Left ventricle myocardium inferior (tissue), 1 donor: ENCODE results near the gene ARHGEF12. TPM values are rescaled to one million over a fixed set of nuclear protein-coding genes. Genes with fewer than 3 reads are reported as not detected.

Experiments used
- DNase-seq: peaks from one replicate; pipeline ENCODE4 v3.0.0-alpha.2; 2020
- H3K27ac ChIP-seq: fragments of 200-600 bp; replicated peaks from 2 replicates; pipeline ENCODE4 v1.8.0; 2021
- H3K27me3 ChIP-seq: fragments of 200-600 bp; 2 replicates; pipeline ENCODE4 v1.8.0; 2021; ENCODE audit warnings: low read depth
- H3K36me3 ChIP-seq: fragments of 200-600 bp; 2 replicates; pipeline ENCODE4 v1.8.0; 2021
- H3K4me1 ChIP-seq: fragments of 200-600 bp; 2 replicates; pipeline ENCODE4 v1.8.0; 2021
- H3K4me3 ChIP-seq: fragments of 200-600 bp; 2 replicates; pipeline ENCODE4 v1.8.0; 2021; ENCODE audit warnings: mild to moderate bottlenecking, moderate library complexity
- H3K9me3 ChIP-seq: fragments of 200-600 bp; replicated peaks from 2 replicates; pipeline ENCODE4 v1.8.0; 2021
- intact Hi-C: fragments of 100-400 bp; cut with micrococcal nuclease; formaldehyde crosslinking; loops from one replicate; pipeline ENCODE4 v1.11.0; 2022
- total RNA-seq: library from RNA; stranded (reverse); fragmentation: NEBNext Ultra II Directional; extraction: Animal tissue kit (Norgen Biotek cat#: 25700); gene quantifications from one replicate; pipeline ENCODE4 v1.2.1, GENCODE V29; 2021
- TF ChIP-seq, protein P1 (sequence below): fragments of 200-600 bp; IDR thresholded peaks from 2 replicates; pipeline ENCODE4 v1.8.0; 2021; ENCODE audit warnings: antibody characterized with exemption, mild to moderate bottlenecking, borderline replicate concordance
- donor health status: DM: no; HTN: yes; CAD: no; lungs with severe emphysema.

Gene ARHGEF12
- total RNA-seq, 1 donor from 2014 or later: 92.9 TPM

DNA sequence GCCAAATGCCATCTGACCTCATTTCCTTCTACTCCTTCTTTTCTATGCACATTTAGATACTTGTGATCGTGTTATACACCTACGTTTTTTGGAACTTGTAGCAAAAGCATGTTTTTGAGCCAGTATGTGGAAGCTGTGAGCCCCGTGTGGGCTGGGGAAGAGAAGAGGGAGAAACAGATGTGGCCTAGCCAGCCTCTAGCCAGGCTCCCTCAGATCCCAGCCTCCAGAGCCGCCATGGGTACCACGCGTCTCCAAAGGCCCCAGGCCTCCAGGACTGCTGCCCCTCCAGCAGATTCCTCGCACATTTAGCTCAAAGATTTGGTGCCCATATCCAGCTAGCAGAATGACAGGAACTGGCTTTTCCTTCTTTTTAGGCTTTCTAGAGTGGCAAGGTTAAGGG is 28.1 kb upstream of the ARHGEF12 start:
- intact Hi-C loops: no loop called here
- TF ChIP-seq, protein P1, sequence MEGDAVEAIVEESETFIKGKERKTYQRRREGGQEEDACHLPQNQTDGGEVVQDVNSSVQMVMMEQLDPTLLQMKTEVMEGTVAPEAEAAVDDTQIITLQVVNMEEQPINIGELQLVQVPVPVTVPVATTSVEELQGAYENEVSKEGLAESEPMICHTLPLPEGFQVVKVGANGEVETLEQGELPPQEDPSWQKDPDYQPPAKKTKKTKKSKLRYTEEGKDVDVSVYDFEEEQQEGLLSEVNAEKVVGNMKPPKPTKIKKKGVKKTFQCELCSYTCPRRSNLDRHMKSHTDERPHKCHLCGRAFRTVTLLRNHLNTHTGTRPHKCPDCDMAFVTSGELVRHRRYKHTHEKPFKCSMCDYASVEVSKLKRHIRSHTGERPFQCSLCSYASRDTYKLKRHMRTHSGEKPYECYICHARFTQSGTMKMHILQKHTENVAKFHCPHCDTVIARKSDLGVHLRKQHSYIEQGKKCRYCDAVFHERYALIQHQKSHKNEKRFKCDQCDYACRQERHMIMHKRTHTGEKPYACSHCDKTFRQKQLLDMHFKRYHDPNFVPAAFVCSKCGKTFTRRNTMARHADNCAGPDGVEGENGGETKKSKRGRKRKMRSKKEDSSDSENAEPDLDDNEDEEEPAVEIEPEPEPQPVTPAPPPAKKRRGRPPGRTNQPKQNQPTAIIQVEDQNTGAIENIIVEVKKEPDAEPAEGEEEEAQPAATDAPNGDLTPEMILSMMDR: no peak
- DNase-seq: no peak
- H3K4me1 ChIP-seq: no peaks in the 10 kb centered on the region
- no peaks in the 10 kb centered on the region for H3K9me3 ChIP-seq
- H3K4me3 ChIP-seq: no peak overlapping the region
- peaks cover 20% of the 10 kb centered on the region for H3K27me3 ChIP-seq
- no peak overlapping the region for H3K27ac ChIP-seq
- H3K36me3 ChIP-seq: no peaks in the 10 kb centered on the region

DNA sequence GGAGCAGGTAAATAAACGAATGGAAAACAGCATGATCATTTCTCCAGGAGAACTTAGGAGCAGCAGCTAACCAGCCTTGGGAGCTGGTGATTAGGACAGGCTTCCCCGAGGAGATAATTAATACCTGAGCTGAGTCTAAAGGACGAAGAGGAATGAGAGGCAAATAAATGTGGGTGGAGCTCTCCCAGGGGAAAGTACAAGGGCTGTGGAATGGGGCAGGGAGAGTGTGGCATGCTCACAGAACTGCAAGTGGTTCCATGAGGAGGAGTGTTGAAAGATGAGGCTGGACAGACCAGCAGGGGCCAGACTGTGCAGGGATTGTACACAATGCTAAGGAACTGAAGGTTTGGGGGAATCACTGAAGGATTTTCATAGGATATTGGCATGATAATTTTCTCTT is 25.3 kb upstream of the ARHGEF12 start:
- H3K4me3 ChIP-seq: no peak overlapping the region
- TF ChIP-seq, protein P1: no peak
- peaks cover 16% of the 10 kb centered on the region for H3K4me1 ChIP-seq
- no peak overlapping the region for H3K27ac ChIP-seq
- peaks cover 11% of the 10 kb centered on the region for H3K27me3 ChIP-seq
- H3K36me3 ChIP-seq: no peaks in the 10 kb centered on the region
- no peaks in the 10 kb centered on the region for H3K9me3 ChIP-seq
- no peak for DNase-seq
- intact Hi-C loops: no loop called here

DNA sequence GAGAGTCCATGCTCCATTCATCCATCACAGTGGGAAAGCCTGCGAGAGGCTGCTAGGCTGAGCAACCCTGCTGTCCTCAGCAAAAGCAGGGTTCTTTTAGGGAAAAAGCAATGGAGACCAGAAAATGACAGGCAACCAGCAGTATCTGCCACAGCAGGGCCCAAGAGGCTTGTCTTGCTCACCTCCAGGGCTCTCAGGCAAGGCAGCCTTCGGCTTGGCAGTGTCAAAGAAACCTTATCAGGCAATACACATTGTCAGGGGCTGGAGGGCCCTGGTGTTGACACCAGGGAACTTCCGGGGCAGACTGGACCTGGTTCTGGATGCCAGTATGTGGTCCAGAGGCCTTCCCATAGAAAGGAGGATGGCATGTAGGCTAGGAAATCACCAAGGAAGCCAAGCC is 21.4 kb upstream of the ARHGEF12 start:
- Histone ChIP-seq H3K9me3 (no peaks in the 10 kb centered on the region), H3K4me1 (peaks cover 41% of the 10 kb centered on the region), H3K27ac (peak overlapping the region; percentile 56), H3K36me3 (no peaks in the 10 kb centered on the region), H3K4me3 (no peak overlapping the region), H3K27me3 (no peaks in the 10 kb centered on the region)
- intact Hi-C loops: no loop called here
- TF ChIP-seq, protein P1: no peak
- no peak for DNase-seq

DNA sequence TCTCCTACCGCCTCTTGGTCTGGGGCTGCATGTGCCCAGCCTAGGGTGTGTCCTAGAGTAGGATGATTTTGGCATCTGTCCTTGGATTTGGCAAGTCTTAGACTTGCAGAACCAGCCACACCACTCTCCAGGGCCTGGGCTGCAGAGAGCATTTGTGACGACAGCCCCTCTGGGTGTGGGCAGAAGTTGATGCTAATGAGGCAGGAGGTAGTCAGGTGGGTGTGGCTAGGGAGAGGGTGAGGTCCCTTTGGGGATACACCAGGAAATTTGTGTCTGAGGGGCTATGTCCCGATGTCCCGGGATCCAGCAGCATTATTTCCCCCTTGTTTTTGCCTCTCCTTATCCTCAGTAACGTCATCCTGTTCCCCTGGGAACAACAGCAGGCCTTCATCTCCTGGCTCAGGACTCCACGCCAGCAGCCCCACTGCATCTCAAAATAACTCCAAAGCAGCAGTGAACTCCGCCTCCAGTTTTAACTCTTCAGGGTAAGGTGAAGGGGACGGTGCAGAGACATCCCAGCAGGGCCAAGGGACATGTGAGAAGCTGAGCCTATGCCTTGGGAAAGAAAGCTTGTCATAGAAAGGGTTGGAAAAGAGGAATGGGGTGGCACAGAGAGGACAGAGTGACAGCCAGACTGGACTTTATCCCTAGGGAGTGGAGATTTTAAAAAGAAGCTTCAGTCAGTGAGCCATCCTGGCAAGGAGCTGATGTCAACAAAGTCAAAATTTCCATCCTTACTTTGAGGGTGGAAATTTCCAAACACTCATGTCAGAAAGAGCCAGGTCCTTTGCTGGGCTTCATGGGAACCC is 19.1 kb upstream of the ARHGEF12 start:
- Histone ChIP-seq H3K36me3 (no peaks in the 10 kb centered on the region), H3K27me3 (no peaks in the 10 kb centered on the region), H3K27ac (peak overlapping the region; percentile 72), H3K4me1 (peaks cover 41% of the 10 kb centered on the region), H3K9me3 (no peaks in the 10 kb centered on the region), H3K4me3 (no peak overlapping the region)
- DNase-seq: peak; percentile 68
- TF ChIP-seq, protein P1: no peak
- intact Hi-C loops: no loop called here

DNA sequence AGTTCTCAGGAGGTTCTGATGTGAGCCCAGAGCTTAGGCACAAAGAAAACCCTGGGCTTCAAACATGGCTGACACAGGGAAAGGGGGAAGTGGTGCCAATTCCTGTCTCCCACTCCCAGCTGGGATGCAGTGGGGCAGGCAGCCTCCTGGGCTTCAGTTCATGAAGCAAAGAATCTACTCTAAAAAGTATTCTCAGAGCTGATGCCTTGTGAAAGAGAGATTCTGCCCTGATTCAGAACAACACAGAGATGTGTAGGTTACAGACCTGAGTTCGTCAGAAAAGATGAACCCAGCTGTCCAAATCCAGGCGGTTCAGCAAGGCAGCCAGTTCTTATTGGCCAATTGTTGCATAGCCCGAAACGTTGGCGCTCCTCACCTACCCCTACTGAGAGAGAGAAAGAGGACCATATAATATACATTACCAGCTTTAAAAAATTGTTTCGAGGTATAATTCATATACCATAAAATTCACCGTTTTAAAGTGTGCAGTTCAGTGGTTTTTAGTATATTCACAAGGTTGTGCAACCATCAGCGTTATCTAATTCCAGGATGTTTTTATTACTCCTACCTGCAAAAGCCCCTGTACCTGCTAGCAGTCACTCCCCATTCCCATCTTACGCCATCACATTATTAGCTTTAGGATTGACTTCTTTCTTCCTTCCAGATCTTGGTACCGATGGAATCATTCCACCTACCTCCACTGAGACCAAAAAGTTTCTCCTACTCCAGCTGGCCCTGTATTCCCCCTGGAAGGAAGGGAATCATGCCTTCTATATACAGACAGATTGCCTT is 18.3 kb upstream of the ARHGEF12 start:
- Histone ChIP-seq H3K27ac (peak overlapping the region; percentile 72), H3K9me3 (no peaks in the 10 kb centered on the region), H3K4me1 (peaks cover 41% of the 10 kb centered on the region), H3K27me3 (no peaks in the 10 kb centered on the region), H3K4me3 (no peak overlapping the region), H3K36me3 (no peaks in the 10 kb centered on the region)
- TF ChIP-seq, protein P1: no peak
- intact Hi-C loops: no loop called here
- no peak for DNase-seq
